ENCODE measurements around the gene SPATA33. TPM values are rescaled to one million over a fixed set of nuclear protein-coding genes. Genes with fewer than 3 reads are reported as not detected.
"Not testable (repeated sequence)": the region's sequence is repeated elsewhere in the genome, so short reads cannot be mapped to it uniquely, and the experiment has no call there.

Gene SPATA33
- total RNA-seq, 2 donors from 2014 or later: 2.4 to 3.6 TPM

DNA sequence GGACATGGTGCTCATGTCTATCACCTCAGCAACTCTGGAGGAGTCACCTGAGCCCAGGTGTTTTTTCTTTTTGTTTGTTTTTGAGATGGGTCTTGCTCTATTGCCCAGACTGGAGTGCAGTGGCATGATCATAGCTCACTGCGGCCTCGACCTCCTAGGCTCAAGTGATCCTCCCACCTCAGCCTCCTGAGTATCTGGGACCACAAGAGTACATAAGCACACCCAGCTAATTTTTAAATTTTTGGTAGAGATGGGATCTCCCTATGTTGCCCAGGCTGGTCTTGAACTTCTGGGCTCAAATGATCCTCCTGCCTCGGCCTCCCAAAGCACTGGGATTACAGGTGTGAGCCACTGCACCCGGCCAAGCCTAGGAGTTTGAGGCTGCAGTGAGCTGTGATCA lies 32.0 kb downstream of the SPATA33 start:
- intact Hi-C loops (cut with DNase I); ATAC-seq: not testable (repeated sequence)
- peak; percentile 5 for DNase-seq

DNA sequence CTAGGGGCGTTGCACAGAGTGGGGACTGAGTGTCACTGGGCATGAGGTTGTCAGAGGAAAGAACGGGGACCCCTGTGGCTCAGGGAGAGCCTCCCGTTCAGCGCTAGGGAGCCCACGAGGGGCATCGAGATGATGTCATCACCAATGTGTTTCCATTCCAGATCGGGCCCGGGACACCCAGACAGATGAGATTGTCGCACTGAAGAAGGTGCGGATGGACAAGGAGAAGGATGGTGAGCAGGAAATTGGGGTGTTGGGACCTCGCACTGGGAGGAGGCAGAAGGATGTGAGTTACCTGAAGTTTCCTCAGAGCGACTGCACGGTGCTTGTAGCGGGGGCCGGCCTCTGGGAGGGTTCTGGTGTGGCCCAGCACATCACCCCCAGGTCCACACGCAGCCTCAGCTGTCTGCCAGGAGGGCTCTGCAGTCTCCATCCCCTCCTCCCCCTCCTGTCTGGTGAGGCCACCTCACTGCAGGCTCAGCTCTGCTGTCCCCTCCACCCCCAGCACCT lies 32.8 kb downstream of the SPATA33 start:
- intact Hi-C loops (cut with DNase I): no loop called here
- peak; percentile 20 for DNase-seq
- no peak for ATAC-seq

DNA sequence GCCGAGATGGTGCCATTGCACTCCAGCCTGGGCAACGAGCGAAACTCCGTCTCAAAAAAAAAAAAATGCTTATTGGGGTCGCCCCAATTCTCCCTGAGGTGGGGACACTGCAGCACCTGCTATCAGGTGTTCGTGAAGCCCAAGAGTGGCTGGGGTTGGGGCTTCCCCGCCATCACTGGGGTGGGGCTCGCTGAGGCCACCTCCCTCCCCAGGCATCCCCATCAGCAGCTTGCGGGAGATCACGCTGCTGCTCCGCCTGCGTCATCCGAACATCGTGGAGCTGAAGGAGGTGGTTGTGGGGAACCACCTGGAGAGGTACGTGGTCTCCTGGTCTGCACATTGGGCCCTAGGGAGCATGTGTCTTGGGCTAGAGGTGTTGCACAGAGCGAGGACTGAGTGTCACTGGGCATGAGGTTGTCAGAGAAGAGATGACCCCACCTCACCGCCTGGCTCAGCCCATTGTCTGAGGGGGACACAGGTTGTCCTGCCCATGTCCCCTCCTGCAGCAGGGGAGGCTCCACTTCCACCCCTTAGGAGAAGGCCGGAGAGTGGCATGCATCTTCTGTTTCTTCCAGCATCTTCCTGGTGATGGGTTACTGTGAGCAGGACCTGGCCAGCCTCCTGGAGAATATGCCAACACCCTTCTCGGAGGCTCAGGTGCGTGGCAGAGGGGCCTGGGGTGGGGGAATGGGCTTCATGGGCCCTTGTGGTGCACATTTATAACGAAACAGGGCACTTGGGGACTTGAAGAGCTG lies 33.8 kb downstream of the SPATA33 start:
- peak; percentile 11 for DNase-seq
- intact Hi-C loops (cut with DNase I): no loop called here
- ATAC-seq: no peak

DNA sequence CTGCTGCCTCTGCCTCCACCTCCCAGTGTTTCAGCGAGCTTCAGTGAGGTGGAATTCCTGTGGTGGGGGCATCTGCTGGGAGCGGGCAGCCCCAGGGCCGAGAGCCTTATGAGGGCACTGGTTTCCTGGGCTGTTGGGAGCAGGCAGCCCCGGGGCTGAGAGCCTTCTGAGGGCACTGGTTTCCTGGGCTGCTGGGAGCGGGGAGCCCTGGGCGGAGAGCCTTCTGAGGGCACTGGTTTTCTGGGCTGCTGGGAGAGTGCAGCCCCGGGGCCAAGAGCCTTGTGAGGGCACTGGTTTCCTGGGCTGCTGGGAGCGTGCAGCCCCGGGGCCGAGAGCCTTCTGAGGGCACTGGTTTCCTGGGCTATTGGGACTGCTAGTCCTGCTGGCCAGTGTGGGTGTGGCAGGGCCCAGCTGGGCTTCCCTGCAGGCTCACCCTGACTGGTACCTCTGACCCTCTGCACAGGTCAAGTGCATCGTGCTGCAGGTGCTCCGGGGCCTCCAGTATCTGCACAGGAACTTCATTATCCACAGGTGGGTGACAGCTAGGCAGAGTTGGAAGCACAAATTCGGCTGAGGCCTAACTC lies 34.4 kb downstream of the SPATA33 start:
- no peak for ATAC-seq
- DNase-seq: peak; percentile 7
- intact Hi-C loops (cut with DNase I): no loop called here

DNA sequence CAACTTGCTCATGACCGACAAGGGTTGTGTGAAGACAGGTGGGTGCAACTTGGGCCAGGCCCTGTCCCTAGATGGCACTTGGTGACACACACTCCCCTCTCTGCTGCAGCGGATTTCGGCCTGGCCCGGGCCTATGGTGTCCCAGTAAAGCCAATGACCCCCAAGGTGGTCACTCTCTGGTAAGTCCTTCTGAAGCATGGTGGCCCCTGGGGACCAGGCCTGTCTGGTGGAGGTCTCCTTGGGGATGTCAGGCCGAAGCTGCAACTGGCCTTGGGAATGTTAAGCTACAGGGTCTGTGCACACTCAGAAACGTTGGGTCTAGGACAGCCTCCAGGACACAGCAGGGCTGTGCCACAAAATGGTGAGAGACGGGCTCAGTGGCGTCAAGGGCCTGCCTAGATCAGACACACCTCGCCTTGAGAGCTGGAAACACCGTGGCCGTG lies 35.7 kb downstream of the SPATA33 start:
- intact Hi-C loops (cut with DNase I): no loop called here
- DNase-seq (peak; percentile 18), ATAC-seq (no peak)

DNA sequence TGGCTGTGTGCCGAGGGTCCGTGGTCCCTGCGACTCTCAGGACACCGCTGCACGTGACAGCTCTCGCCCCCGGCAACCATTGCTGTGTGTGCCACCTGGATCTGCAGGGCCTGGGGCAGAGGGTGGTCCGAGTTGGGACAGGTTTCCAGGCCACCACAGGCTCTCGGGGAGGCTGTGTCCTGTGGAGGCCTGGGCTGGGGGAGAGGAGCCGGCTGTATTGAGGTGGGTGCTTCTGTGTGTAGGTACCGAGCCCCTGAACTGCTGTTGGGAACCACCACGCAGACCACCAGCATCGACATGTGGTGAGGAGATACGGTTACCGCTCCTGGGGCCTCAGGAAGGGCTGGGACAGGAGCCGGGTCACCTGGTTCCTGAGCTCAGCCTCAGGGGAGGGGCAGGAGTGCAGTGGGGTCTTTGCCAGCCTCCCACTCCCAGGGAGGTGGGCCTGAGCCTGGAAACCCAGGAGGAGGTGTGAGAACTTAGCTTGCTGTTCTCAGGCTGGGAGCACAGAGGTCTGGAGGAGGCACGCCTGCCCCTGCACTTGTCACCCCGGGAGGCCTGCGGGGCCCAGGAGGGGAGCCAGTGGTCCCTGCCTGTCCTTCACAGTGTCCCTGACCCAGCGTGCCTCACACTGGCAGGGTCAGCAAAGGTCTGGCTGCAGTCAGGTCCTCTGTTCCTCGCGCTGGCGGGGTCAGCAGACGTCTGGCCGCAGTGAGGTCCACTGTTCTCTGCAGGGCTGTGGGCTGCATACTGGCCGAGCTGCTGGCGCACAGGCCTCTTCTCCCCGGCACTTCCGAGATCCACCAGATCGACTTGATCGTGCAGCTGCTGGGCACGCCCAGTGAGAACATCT lies 36.5 kb downstream of the SPATA33 start:
- ATAC-seq (no peak), DNase-seq (peak; percentile 15)
- intact Hi-C loops (cut with DNase I): no loop called here

DNA sequence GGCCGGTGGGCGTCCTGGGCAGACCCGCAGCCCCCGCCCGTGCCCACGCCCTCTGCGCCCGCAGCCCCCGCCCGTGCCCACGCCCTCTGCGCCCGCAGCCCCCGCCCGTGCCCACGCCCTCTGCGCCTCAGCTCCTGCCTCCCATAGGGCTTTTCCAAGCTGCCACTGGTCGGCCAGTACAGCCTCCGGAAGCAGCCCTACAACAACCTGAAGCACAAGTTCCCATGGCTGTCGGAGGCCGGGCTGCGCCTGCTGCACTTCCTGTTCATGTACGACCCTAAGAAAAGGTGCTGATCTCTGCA lies 37.1 kb downstream of the SPATA33 start:
- ATAC-seq; intact Hi-C loops (cut with DNase I): not testable (repeated sequence)
- DNase-seq: peak; percentile 18

DNA sequence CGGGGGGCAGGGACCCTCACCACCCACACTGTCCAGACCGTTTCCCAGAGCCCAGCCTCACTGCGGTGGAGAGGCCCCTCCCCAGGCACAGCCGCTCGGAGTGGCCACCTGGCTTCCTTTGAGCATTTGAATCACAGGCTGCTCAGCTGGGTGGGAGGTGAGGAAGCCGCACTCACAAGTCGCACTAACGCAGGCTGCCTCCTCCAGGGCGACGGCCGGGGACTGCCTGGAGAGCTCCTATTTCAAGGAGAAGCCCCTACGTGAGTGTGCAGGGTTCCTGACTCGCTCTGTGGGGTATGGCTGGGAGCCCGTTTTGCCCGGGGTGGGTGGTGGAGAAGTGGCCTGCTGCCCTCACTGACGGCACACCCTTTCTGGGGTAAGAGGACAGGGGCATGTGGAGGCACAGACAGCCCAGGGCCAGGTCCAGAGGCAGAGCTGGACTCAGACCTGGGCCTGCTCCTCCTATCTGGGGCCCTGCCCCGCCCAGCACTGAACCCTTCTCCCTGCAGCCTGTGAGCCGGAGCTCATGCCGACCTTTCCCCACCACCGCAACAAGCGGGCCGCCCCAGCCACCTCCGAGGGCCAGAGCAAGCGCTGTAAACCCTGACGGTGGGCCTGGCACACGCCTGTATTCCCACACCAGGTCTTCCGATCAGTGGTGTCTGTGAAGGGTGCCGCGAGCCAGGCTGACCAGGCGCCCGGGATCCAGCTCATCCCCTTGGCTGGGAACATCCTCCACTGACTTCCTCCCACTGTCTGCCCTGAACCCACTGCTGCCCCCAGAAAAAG lies 37.6 kb downstream of the SPATA33 start:
- intact Hi-C loops (cut with DNase I): no loop called here
- peak; percentile 22 for DNase-seq
- ATAC-seq: no peak

DNA sequence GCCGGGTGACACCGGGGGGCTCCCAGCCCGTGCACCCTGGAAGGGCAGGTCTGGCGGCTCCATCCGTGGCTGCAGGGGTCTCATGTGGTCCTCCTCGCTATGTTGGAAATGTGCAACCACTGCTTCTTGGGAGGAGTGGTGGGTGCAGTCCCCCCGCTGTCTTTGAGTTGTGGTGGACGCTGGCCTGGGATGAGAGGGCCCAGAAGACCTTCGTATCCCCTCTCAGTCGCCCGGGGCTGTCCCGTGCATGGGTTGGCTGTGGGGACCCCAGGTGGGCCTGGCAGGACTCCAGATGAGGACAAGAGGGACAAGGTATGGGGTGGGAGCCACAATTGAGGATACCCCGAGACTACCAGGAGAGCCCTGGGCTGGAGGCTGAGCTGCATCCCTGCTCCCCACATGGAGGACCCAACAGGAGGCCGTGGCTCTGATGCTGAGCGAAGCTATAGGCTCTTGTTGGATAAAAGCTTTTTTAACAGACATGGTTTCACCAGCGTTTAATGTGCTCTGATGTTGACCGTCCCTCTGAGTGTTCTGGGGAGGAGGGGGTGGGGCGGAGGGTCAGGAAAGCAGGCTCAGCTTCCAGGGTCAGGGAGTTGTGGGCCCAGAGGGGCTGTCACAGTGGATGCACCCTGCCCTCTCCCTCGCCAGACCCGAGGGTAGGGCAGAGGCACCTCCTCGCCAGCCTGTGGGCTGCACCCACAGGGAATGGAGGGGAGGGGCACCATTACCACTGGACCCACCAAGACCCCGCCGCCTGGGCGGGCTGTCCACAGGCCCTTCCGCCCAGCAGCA lies 38.4 kb downstream of the SPATA33 start:
- DNase-seq (peak; percentile 35), ATAC-seq (no peak)
- intact Hi-C loops (cut with DNase I): no loop called here

DNA sequence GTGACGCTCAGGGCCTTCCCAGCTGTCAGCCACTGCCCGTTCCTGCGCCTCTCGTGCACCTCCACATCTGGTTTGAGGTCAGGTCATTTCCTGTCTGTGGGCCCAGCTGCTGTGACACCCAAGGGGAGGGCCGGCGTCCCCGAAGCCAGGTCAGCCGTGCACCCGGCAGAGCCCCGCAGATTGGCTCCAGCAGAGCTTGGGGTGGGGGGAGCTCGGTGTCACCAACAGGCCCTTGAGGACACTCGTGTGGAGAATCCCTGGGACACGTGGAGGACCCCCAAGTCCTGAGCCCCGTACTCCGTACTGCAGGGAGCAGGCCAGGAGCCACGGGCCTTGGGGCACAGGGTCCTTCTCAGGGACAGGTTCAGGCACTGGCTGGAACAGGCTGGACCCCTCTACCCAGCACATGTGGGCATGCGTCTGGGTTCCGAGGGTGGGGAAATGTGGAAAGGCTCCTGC lies 39.1 kb downstream of the SPATA33 start:
- no peak for ATAC-seq
- DNase-seq: peak; percentile 22
- intact Hi-C loops (cut with DNase I): no loop called here

DNA sequence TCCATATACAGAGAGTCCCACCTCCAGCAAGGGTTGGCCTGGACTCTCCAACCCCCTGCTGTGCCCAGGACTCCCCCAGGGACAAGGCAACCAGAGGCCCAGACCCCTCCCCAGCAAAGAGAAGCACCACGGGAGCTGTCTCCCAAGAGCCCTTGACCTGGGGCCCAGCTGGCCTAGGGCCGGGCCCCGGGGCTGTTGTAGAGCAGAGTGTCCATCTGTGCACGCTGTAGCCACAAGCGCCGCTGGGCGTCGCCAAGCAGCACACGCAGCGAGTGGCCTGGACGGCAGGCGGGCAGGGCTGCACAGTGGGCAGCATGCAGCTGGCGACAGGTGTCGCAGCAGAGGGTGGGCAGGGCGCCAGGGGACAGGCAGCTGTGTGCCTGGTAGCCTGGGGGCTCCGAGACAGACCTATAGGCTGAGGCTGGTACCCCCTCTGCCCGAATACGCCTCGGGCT lies 39.6 kb downstream of the SPATA33 start:
- DNase-seq (peak; percentile 44), ATAC-seq (no peak)
- intact Hi-C loops (cut with DNase I): no loop called here

DNA sequence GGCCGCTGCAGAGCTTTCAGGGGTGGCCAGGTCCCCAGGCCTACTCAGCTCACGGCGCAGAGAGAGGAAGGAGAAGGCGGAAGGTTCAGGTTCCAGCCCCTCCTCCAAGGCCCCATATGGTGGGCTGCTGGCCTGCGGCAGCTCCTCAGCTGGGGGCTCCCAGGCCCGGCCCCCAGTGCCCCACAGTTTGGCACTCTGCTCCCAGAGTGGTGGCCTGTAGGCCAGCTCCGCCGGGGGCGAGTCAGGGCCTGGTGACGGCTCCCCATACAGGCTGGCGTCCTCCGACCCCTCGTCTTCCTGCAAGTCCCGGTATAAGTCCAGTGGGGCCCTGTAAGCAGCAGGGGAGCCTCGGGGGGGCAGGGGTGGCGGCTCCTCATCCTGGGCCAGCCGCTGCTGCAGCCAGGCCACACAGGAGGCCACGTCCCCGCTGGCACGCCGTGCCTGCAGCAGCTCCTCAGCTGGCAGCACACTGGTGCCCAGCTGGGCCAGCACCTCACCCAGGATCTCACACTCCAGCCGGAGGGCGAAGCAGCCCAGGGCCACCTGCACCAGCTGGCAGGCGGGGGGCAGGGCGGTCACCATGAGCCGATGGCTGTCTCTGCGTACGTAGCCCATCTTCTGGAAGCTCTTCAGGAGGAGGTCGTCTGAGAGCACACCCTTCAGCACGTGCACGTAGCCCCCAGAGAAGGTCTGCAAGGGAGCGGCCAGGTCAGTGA lies 40.1 kb downstream of the SPATA33 start:
- ATAC-seq: no peak
- peak; percentile 23 for DNase-seq
- intact Hi-C loops (cut with DNase I): no loop called here

DNA sequence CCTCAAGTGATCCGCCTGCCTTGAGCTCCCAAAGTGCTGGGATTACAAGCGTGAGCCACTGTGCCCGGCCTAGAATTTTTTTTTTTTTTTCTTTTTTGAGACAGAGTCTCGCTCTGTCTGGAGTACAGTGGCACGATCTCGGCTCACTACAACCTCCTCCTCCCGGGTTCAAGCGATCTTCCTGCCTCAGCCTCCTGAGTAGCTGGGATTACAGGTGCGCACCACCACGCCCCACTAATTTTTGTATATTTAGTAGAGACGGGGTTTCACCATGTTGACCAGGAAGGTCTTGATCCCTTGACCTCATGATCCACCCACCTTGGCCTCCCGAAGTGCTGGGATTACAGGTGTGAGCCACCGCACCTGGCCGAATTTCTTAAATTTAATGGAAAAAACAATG lies 41.1 kb downstream of the SPATA33 start:
- DNase-seq: peak; percentile 11
- ATAC-seq; intact Hi-C loops (cut with DNase I): not testable (repeated sequence)

DNA sequence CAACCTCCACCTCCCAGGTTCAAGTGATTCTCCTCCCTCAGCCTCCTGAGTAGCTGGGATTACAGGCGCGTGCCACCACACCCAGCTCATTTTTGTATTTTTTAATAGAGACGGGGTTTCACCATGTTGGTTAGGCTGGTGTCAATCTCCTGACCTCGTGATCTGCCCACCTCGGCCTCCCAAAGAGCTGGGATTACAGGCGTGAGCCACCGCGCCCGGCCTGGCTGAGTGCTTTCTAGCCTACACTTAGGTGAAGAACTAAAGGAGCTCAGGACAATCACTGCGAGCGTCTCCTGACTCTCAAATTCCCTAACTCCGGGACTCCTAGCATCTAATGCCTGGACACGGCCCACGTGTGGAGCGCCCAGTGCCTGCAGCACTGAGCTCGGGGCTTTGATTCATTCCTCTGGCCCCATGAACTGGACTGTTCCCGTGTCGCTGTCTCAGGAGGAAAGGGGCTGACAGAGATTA lies 42.0 kb downstream of the SPATA33 start:
- not testable (repeated sequence) for DNase-seq, ATAC-seq
- intact Hi-C loops (cut with DNase I): loop anchor here (5.0 to 10.0 kb wide), 2 partner anchors 95 to 163 kb away; no protein-coding TSS in a partner anchor

DNA sequence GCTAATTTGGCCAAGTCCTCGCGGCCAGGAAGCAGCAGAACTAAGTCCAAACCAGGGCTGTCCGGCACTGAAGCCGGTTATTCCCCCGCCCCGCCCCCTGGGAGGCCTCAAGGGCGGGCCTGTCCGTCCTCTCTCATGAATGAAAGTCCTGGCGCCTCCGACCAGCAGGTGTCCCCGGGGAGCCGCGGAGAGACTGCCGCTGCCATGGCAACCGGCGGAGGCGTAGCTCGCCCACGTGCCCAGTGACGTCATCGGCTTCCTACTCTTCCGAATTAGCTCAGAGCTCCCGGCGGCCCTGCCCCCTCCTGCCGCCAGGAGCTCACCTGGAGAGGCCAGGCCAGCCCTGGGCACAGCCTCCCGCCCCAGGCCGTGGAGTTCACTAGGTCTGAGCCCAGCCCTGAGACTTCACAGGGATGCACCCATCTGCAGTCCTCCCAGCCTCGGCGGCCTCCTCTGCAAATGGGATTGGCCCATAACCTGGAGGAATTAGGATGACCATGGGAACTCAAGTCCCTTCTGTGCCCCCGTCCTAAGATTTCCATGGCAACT lies 42.5 kb downstream of the SPATA33 start:
- intact Hi-C loops (cut with DNase I): loop anchor here (5.0 to 10.0 kb wide), 2 partner anchors 95 to 162 kb away; no protein-coding TSS in a partner anchor
- ATAC-seq (peak; percentile 70 to 74), DNase-seq (peak; percentile 99)

DNA sequence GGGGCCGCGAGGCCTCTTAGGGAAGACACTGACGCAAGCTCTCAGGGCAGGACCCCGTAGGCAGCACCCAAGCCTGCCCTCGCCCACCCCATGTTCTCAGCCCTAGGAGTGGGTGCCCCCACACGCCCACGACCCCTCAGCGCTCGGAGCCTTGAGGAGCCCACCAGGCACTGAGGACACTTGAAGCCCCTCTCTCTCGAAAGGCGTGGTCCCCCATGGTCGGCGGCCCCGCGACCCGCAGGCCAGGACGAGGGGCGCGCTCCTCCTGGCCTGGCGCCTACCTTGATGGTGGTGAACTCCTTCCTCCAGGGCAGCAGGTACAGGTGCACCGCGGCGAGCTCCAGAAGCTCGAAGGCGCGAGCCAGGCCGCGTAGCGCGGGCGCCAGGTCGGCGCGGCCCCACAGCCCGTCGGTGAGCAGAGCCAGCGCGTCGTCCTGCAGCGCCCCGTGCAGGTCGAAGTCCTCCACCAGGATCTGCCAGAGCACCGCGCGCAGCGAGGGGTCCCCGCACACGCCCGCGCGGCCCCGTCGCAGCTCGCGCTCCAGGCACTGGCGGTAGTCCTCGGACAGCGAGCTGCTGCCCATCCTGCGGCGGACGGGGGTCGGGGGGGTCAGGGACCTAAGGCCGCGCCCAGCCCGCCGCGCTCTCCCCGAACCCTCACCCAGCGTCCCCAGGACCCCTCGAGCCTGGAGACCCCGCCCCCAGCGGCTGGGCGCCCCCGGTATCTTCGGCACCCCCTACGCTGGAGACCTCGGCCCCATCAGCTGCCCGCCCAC lies 43.2 kb downstream of the SPATA33 start:
- ATAC-seq (peak; percentile 16 to 20), DNase-seq (peak; percentile 43)
- intact Hi-C loops (cut with DNase I): loop anchor here (5.0 to 10.0 kb wide), 2 partner anchors 94 to 161 kb away; no protein-coding TSS in a partner anchor
